Retinal pigment epithelial cell (primary cell): ENCODE data around the gene TSGA10IP.

Experiments
- DNase-seq: peaks from one replicate; pipeline ENCODE4 v3.0.0-alpha.2; 2010; ENCODE audit warnings: low read depth
- H3K4me3 ChIP-seq: 2 replicates; pipeline ENCODE4 v1.5.1; 2011; ENCODE audit warnings: mild to moderate bottlenecking, low read length, control low read depth, moderate library complexity
- TF ChIP-seq, protein P1 (sequence below): conservative IDR thresholded peaks from 2 replicates; pipeline ENCODE4 v1.5.1; 2011; ENCODE audit warnings: low read depth, low read length, control low read depth, inconsistent platforms

Gene TSGA10IP

GRCh38 chr11:65917434-65918210 lies 27.7 kb upstream of the TSGA10IP start:
- DNase-seq = no peak
- TF ChIP-seq, protein P1, sequence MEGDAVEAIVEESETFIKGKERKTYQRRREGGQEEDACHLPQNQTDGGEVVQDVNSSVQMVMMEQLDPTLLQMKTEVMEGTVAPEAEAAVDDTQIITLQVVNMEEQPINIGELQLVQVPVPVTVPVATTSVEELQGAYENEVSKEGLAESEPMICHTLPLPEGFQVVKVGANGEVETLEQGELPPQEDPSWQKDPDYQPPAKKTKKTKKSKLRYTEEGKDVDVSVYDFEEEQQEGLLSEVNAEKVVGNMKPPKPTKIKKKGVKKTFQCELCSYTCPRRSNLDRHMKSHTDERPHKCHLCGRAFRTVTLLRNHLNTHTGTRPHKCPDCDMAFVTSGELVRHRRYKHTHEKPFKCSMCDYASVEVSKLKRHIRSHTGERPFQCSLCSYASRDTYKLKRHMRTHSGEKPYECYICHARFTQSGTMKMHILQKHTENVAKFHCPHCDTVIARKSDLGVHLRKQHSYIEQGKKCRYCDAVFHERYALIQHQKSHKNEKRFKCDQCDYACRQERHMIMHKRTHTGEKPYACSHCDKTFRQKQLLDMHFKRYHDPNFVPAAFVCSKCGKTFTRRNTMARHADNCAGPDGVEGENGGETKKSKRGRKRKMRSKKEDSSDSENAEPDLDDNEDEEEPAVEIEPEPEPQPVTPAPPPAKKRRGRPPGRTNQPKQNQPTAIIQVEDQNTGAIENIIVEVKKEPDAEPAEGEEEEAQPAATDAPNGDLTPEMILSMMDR = no peak

DNA sequence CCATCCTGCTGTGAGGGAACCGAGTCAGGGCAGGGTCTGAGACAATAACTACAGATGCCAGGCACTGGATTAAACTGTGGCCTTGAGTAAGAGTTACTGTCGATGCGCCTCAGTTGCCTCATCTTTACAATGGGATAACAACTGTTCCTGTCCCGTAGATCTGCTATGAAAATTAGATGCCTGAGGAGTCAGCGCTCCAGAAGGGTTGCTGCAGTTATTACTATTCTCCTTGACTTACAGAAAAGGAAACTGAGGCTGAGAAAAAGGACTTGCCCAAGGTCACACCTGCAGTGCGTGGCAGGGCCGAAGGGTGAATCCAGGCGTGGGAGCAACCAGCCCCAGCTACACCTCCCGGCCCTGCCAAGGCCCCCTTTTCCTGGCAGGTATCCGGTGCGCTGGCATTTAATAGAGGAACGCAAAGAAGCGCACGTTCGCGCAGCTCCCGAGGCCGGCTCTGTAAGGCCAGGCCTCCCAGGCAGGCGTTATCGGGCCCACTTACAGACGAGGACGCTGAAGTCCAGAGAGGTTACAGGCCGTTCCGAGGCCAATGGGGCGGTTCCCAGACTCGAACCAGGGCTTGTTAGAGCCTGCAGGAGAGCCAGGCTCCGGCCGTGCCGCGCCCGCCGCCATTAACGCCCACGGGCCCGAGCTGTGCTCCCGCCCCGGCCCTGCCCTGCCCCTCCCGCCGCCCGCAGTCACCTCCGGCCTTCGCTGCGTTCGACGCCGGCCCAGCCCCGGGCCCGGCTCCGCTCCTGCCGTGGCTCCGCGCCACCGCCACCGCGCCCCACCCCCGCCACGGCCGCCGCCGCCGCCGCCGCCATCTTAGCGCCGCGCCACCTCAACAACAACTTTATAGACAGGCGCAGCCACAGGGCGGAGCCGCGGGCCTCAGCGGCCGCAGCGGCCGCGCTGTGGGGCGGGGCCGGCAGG lies 26.8 kb upstream of the TSGA10IP start, which contains the start of gene C11orf68:
Gene C11orf68, minus strand, starts transcription at position 852 of the 930 bp plus-strand sequence. Its CDS starts 31 bp downstream, at position 821.
- TF ChIP-seq, protein P1 = no peak
- DNase-seq = no peak
- peak within 1 kb of the TSS; percentile 84 for H3K4me3 ChIP-seq

More at GRCh38 chr11:65917434-65918210, 27.7 kb upstream of the TSGA10IP start:
- H3K4me3 ChIP-seq = peak overlapping the region; percentile 84

- peak within 1 kb of the TSS; percentile 84 for H3K4me3 ChIP-seq
- TF ChIP-seq, protein P1 = no peak
- DNase-seq = peak; percentile 91
Measured at GRCh38 chr11:65919141-65919572, 26.1 kb upstream of the TSGA10IP start, which contains the start of gene DRAP1. TSS of gene DRAP1 (plus strand) at chr11:65919426. CDS start at chr11:65919502, 76 bp downstream.

GRCh38 chr11:65919573-65920371 lies 25.5 kb upstream of the TSGA10IP start:
- no peak for DNase-seq
- TF ChIP-seq, protein P1 = no peak
- peak overlapping the region; percentile 76 for H3K4me3 ChIP-seq

DNA sequence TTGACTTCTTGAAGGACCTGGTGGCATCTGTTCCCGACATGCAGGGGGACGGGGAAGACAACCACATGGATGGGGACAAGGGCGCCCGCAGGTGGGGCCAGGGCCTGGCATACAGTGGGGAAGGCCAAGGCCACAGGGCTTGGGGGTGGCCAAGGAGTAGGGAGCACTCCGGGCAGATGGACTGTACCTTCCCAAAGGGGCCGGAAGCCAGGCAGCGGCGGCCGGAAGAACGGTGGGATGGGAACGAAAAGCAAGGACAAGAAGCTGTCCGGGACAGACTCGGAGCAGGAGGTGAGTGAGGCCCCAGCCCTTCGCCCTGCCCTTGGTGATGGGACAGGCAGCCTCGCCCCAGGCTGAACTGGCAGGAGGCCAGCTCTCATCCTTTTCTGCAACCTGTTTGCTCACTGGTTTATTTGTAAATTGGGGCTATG lies 24.9 kb upstream of the TSGA10IP start:
- peak overlapping the region; percentile 76 for H3K4me3 ChIP-seq
- TF ChIP-seq, protein P1 = no peak
- DNase-seq = no peak

GRCh38 chr11:65921033-65921555 lies 24.2 kb upstream of the TSGA10IP start:
- DNase-seq = no peak
- TF ChIP-seq, protein P1 = no peak
- H3K4me3 ChIP-seq = no peak overlapping the region
